Thoracic aorta (tissue), 2 donors: ENCODE data around the gene C12orf57. TPM values are rescaled to one million over a fixed set of nuclear protein-coding genes. Genes with fewer than 3 reads are reported as not detected.

Source experiments
- ATAC-seq: fragments of 150-250 bp; one replicate; pipeline ENCODE4 v1.8.0; 2017; ENCODE audit warnings: low read depth; ENCODE audit not compliant: insufficient number of reproducible peaks, low FRiP score
- DNase-seq: peaks from one replicate; pipeline ENCODE4 v3.0.0-alpha.2; 2020; ENCODE audit warnings: low spot score
- H3K27ac ChIP-seq, 2 donors: fragments of 200-600 bp; sonication (generic); 1 replicate in 1 of 2; 2 replicates in 1 of 2; pipeline ENCODE4 v1.5.1; 2016; ENCODE audit warnings: mild to moderate bottlenecking in 2 of 2, moderate library complexity in 2 of 2
- H3K27me3 ChIP-seq: fragments of 200-600 bp; sonication (generic); replicated peaks from 2 replicates; pipeline ENCODE4 v1.6.0; 2016; ENCODE audit warnings: mild to moderate bottlenecking; ENCODE audit not compliant: insufficient read depth
- H3K36me3 ChIP-seq: fragments of 200-600 bp; sonication (generic); one replicate; pipeline ENCODE4 v1.5.1; 2016
- H3K4me1 ChIP-seq, 2 donors: fragments of 200-600 bp; sonication (generic); 1 replicate in 1 of 2; 2 replicates in 1 of 2; pipeline versions ENCODE4 v1.5.1 to v1.6.0; 2016; ENCODE audit warnings: low read depth in 2 of 2, mild to moderate bottlenecking in 1 of 2; ENCODE audit not compliant: control insufficient read depth in 1 of 2
- H3K4me3 ChIP-seq: fragments of 200-600 bp; sonication (generic); 2 replicates; pipeline ENCODE4 v1.5.1; 2016; ENCODE audit warnings: mild to moderate bottlenecking
- H3K9me3 ChIP-seq: fragments of 200-600 bp; sonication (generic); 2 replicates; pipeline ENCODE4 v1.5.1; 2016
- total RNA-seq, 2 donors: library from RNA; depleted of rRNA; stranded (reverse); fragments of >200 nt; gene quantifications; one replicate each; pipeline versions ENCODE4 v1.1.0 to v1.2.3, GENCODE V29; 2016
- TF ChIP-seq, protein P1 (sequence below): fragments of 200-600 bp; sonication (generic); IDR thresholded peaks from one replicate; pipeline ENCODE4 v1.5.1; 2019; ENCODE audit warnings: antibody characterized with exemption

Gene C12orf57
- total RNA-seq, 2 donors from 2014 or later: 370 to 416 TPM

DNA sequence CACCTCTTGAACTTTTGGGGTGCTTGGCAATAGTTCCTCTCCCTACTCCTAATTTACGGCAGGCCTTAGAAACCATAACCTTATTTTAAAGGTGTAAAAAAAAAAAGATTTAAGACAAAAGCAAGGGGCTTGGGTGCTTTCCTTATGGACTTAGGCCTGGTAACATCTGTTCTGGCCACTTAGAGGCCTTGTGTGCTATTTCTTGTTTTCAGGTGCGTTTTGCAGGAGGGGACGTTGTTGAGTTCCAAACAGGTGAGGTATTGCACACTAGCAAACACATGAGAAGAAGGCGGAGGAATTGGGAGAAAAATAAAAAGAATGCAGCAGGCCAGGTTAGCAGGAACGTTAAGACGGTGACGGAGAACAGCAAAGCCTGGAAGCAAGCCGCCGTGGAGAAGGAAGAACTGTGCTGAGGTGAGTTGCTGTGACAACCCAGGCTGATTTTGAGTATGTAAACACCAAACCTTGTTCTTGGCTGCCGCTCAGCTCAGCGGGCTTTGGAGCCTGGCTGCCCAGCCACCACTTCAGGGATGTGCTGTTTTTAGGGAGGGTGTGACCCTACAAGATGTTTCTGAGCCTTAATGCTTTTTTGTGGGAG is 44.2 kb downstream of the C12orf57 start:
- Histone ChIP-seq H3K27me3 (no peaks in the 10 kb centered on the region), H3K4me1 (no peaks in the 10 kb centered on the region), H3K4me3 (no peak overlapping the region), H3K27ac (no peak overlapping the region), H3K36me3 (peaks cover 12% of the 10 kb centered on the region), H3K9me3 (no peaks in the 10 kb centered on the region)
- ATAC-seq (no peak), DNase-seq (no peak)
- TF ChIP-seq, protein P1, sequence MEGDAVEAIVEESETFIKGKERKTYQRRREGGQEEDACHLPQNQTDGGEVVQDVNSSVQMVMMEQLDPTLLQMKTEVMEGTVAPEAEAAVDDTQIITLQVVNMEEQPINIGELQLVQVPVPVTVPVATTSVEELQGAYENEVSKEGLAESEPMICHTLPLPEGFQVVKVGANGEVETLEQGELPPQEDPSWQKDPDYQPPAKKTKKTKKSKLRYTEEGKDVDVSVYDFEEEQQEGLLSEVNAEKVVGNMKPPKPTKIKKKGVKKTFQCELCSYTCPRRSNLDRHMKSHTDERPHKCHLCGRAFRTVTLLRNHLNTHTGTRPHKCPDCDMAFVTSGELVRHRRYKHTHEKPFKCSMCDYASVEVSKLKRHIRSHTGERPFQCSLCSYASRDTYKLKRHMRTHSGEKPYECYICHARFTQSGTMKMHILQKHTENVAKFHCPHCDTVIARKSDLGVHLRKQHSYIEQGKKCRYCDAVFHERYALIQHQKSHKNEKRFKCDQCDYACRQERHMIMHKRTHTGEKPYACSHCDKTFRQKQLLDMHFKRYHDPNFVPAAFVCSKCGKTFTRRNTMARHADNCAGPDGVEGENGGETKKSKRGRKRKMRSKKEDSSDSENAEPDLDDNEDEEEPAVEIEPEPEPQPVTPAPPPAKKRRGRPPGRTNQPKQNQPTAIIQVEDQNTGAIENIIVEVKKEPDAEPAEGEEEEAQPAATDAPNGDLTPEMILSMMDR: no peak

Other genes starting within 250 kb of the C12orf57 start
- gene PIANP, start 243.2 kb upstream of the C12orf57 start, total RNA-seq: 1 to 10 TPM; 3.1 to 4.2 TPM
- gene COPS7A, start 220.0 kb upstream of the C12orf57 start, total RNA-seq: 10 to 100 TPM; 69.9 to 78.2 TPM
- gene MLF2, start 190.9 kb upstream of the C12orf57 start, total RNA-seq: 100 to 1,000 TPM; 129 to 179 TPM
- gene PTMS, start 177.7 kb upstream of the C12orf57 start, total RNA-seq: 100 to 1,000 TPM; 168 to 186 TPM
- gene LAG3, start 171.5 kb upstream of the C12orf57 start, total RNA-seq: 1 to 10 TPM in 1 of 2 donors, under 1 TPM in 1; 0.95 to 1.5 TPM
- 10 to 100 TPM; 22.3 to 25.0 TPM for gene CD4, start 154.5 kb upstream of the C12orf57 start, total RNA-seq
- gene GPR162, start 122.2 kb upstream of the C12orf57 start, total RNA-seq: 1 to 10 TPM; 1.1 to 3.1 TPM
- 10 to 100 TPM; 66.1 to 77.7 TPM for gene P3H3, start 115.6 kb upstream of the C12orf57 start, total RNA-seq
- 10 to 100 TPM in 1 of 2 donors, 1 to 10 TPM in 1; 9.3 to 16.6 TPM for gene GNB3, start 103.1 kb upstream of the C12orf57 start, total RNA-seq
- 1 to 10 TPM; 1.8 to 1.9 TPM for gene CDCA3, start 92.7 kb upstream of the C12orf57 start, total RNA-seq
- 10 to 100 TPM; 54.3 to 62.7 TPM for gene USP5, start 91.9 kb upstream of the C12orf57 start, total RNA-seq
- gene TPI1, start 76.5 kb upstream of the C12orf57 start, total RNA-seq: 100 to 1,000 TPM; 287 to 322 TPM
- 10 to 100 TPM in 1 of 2 donors, 1 to 10 TPM in 1; 9.2 to 19.1 TPM for gene SPSB2, start 70.7 kb upstream of the C12orf57 start, total RNA-seq
- 1 to 10 TPM; 8.5 TPM for gene LRRC23, start 39.2 kb upstream of the C12orf57 start, total RNA-seq
- gene ENO2, start 29.4 kb upstream of the C12orf57 start, total RNA-seq: 10 to 100 TPM; 53.6 to 57.9 TPM
- 100 to 1,000 TPM; 109 to 163 TPM for gene ATN1, start 16.1 kb upstream of the C12orf57 start, total RNA-seq
- not detected for gene RNU7-1, start 206 bp upstream of the C12orf57 start, total RNA-seq
- 10 to 100 TPM; 19.0 to 24.0 TPM for gene PTPN6, start 7.3 kb downstream of the C12orf57 start, total RNA-seq
- gene PHB2, start 26.6 kb downstream of the C12orf57 start, total RNA-seq: 100 to 1,000 TPM; 103 to 139 TPM
- 10 to 100 TPM; 31.5 to 31.7 TPM for gene EMG1, start 26.9 kb downstream of the C12orf57 start, total RNA-seq
- gene LPCAT3, start 74.5 kb downstream of the C12orf57 start, total RNA-seq: 10 to 100 TPM; 40.5 to 51.9 TPM
- gene C1S, start 116.7 kb downstream of the C12orf57 start, total RNA-seq: 100 to 1,000 TPM; 456 to 715 TPM
- gene C1R, start 148.4 kb downstream of the C12orf57 start, total RNA-seq: 100 to 1,000 TPM; 811 to 997 TPM
- 100 to 1,000 TPM; 126 to 134 TPM for gene C1RL, start 165.2 kb downstream of the C12orf57 start, total RNA-seq
- under 1 TPM in 1 of 2 donors, not detected in 1; 0.71 TPM for gene RBP5, start 184.9 kb downstream of the C12orf57 start, total RNA-seq
- gene CLSTN3, start 186.3 kb downstream of the C12orf57 start, total RNA-seq: 10 to 100 TPM; 27.2 to 28.9 TPM
- gene PEX5, start 245.7 kb downstream of the C12orf57 start, total RNA-seq: 10 to 100 TPM; 34.5 to 42.2 TPM